SK-N-MC (cell line): ENCODE results near the gene MAPK12.

Experiments
- EZH2 ChIP-seq: fragments of 200-600 bp; sonication (generic); IDR thresholded peaks from one replicate; pipeline ENCODE4 v1.6.1; 2017; ENCODE audit warnings: antibody characterized with exemption
- POLR2AphosphoS5 ChIP-seq: IDR thresholded peaks from 2 replicates; pipeline ENCODE4 v1.6.1; 2012; ENCODE audit warnings: mild to moderate bottlenecking, low read depth, low read length, borderline replicate concordance

GRCh38 chr22:50206599-50206998 is 54.9 kb downstream of the MAPK12 start:
- TF ChIP-seq EZH2 (no peak), POLR2AphosphoS5 (no peak)
